ENCODE results near the gene SERPINB3. TPM values are rescaled to one million over a fixed set of nuclear protein-coding genes. Genes with fewer than 3 reads are reported as not detected.
"Not testable (repeated sequence)": the region's sequence is repeated elsewhere in the genome, so short reads cannot be mapped to it uniquely, and the experiment has no call there.

Gene SERPINB3
- total RNA-seq, 4 donors from 2014 or later = not detected

GRCh38 chr18:63679820-63680606 lies 18.3 kb upstream of the SERPINB3 start:
- no peak for DNase-seq (ENCODE audit: low spot score)
- no peak for ATAC-seq (ENCODE audit: low FRiP score)
- TF ChIP-seq CTCF (IDR thresholded peaks at IDR 0.05) = no peak

GRCh38 chr18:63677500-63678225 lies 16.0 kb upstream of the SERPINB3 start:
- ATAC-seq (ENCODE audit: low FRiP score) (no peak), DNase-seq (ENCODE audit: low spot score) (no peak)
- TF ChIP-seq CTCF (IDR thresholded peaks at IDR 0.05) = no peak

- ATAC-seq (ENCODE audit: low FRiP score) (no peak), DNase-seq (ENCODE audit: low spot score) (no peak)
- TF ChIP-seq CTCF (IDR thresholded peaks at IDR 0.05) = no peak
Measured at GRCh38 chr18:63676526-63677323, 15.0 kb upstream of the SERPINB3 start.

- no peak for ATAC-seq (ENCODE audit: low FRiP score)
- no peak for DNase-seq (ENCODE audit: low spot score)
- no peak for TF ChIP-seq CTCF (IDR thresholded peaks at IDR 0.05)
Measured at GRCh38 chr18:63664571-63664970, 2.9 kb upstream of the SERPINB3 start.

GRCh38 chr18:63658920-63659319 lies 2.8 kb downstream of the SERPINB3 start:
- not testable (repeated sequence) for DNase-seq (ENCODE audit: low spot score)
- peak; percentile 59 for ATAC-seq (ENCODE audit: low FRiP score)

- DNase-seq (ENCODE audit: low spot score); ATAC-seq (ENCODE audit: low FRiP score): not testable (repeated sequence)
Measured at GRCh38 chr18:63650271-63650670, 11.4 kb downstream of the SERPINB3 start.

GRCh38 chr18:63648241-63648640 lies 13.5 kb downstream of the SERPINB3 start:
- TF ChIP-seq CTCF (IDR thresholded peaks at IDR 0.05) = no peak
- ATAC-seq (ENCODE audit: low FRiP score) (no peak), DNase-seq (ENCODE audit: low spot score) (no peak)
